GM04503 (cell line): ENCODE data around the gene IDUA.
"Not testable (repeated sequence)": the region's sequence is repeated elsewhere in the genome, so short reads cannot be mapped to it uniquely, and the experiment has no call there.

Source experiments
- DNase-seq: peaks from one replicate; pipeline ENCODE4 v3.0.0-alpha.2; 2012; ENCODE audit warnings: low read depth

Gene IDUA

DNA sequence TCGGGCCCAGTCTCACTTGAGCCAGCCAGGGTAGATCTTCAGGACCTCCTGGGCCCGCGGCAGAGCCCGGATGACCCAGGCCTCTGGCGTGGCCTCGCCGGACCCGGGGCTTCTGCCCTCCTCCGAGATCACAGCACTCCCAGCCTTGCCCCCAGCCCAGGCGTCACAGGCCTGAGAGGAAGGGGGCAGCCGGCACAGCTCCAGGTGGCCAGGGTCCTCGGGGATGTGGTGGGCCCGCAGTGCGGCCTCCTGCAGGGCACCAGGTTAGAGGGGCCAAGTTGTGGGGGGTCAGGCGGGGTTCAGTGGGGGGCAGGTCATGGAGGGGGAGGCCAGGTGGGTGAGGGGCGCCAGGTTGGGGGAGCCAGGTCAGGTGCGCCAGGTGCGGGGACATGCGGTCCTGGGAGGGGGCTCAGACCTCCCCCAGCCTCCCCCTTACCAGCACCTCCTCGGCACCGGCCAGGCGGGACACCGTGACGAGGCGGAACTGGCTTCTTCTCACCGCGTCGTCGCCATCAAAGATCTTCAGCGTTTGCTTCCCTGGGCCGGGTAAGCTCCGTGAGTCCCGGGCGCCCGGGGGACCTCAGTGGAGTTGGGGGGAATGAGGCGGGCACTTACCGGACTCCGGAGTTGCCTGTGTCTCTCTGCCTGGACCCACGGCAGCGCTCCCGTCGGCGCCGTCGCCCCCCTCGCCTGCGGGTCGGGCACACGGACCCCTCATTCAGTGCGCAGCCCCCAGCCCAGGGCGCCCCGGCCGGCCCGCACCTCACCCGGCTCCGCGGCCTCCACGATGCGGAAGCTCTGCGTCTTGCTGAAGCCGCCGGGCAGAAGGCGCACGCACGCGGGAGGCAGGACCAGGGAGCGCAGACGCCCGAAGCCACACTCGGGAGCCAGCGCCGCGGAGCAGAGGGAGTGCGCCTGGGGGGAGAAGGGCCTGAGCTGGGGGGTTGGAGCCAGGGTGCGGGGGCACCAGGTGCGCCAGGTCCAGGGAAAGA is 19.4 kb upstream of the IDUA start:
- no peak for DNase-seq

- DNase-seq = no peak
Observed at GRCh38 chr4:968221-968620, 18.6 kb upstream of the IDUA start.

DNA sequence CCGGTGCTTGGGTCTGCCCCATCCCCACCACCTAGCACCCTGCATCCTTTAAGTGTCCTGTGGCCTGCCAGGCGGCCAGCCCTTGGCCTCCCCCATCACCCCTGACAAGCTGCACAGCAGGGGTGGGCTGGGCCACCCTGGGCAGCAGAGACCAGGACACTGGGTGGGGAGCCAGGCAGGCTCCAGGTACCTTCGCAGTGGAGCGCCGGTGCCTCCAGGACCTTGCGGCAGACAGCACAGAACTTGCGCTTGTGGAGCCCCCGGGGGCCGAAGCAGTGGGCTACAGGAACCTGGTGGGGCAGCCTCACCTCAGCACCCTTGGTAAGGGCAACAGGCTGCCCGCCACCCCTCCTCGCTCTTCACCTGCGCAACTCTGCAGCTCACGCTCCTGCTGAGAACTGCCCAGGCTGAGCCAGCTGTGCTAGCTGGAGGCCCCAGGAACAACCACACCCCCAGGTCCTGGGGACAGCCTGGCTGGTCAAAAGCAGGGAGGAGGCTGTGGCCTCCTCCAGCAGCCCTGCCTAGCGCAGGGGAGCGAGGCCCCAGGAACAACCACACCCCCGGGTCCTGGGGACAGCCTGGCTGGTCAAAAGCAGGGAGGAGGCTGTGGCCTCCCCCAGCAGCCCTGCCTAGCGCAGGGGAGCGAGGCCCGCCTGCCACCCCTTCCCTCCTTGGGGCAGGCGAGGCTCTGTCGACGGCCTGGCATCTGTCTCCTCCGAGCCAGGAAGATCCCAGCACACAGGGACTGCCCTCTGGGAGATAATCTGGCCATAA is 18.0 kb upstream of the IDUA start:
- DNase-seq = no peak

DNA sequence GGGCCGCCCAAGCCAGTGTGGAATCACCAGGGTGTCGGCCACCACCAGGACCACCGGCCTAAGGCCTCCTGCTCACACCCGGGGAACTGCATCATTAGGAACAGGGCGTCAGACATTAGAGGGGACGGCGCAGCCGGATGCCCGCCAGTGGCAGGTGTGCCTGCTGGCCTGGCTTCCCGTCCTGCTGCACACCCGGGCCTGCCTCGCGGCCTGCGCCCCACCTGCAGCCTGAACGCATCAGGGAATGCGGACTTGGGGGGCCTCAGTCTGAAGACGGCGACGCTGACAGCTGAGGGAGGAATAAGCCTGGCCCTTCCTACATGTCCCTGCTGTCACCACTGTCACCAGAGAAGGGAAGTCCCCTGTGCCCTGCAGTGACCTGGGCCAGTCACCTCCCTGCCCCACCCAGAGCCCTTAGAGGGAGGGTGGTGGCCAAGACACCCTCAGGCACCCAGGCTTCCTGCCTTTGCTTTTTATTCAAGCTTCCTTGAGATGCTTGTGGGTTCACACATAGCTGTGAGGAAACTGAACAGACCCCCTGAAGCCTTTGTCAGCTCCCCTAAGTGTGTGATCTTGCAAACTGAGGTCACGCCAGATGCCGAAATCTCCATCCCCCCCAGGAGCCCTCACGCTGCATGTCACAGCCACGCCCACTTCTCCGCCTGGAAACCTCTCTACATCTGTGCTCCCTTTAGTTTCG is 16.6 kb upstream of the IDUA start:
- DNase-seq = no peak

DNA sequence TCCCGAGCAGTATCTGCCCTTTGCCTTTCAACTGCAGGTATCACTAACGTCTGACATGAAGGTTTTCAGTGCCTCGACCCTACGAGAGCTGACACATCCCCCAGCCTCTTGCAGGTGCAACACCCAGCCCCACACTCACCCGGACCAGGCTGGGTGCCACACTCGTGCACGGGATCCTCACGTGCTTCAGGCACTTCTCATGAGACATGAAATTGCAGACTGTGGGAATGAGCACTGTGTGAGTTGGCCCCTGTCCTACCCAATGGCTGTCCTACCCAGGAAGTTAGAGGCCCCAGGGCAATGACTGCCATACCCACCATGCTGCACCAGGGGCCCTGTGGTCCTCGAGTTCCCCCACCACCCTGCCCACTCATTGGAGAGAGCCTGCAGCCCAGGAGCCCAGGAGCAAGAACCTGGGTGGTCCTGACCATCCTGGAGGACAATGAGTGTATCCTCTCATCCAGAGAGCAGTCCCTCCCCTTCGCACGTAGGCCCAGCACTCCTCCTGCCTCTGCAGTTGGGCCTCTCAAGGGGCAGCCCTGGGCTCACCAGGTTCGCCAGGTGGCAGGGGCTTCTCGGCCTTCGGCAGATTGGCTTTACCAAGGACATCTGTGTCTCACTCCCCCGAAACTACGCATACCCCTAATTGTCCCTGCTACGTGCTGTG is 15.9 kb upstream of the IDUA start:
- no peak for DNase-seq

- no peak for DNase-seq
Observed at GRCh38 chr4:971666-972500, 15.0 kb upstream of the IDUA start.

- no peak for DNase-seq
Observed at GRCh38 chr4:972651-973424, 14.0 kb upstream of the IDUA start.

GRCh38 chr4:973431-974397 is 13.1 kb upstream of the IDUA start, which contains the start of gene DGKQ:
TSS of gene DGKQ (minus strand) at chr4:973569. CDS start at chr4:973482, 87 bp downstream.
- no peak for DNase-seq

- no peak for DNase-seq
Observed at GRCh38 chr4:974668-975067, 12.2 kb upstream of the IDUA start.

DNA sequence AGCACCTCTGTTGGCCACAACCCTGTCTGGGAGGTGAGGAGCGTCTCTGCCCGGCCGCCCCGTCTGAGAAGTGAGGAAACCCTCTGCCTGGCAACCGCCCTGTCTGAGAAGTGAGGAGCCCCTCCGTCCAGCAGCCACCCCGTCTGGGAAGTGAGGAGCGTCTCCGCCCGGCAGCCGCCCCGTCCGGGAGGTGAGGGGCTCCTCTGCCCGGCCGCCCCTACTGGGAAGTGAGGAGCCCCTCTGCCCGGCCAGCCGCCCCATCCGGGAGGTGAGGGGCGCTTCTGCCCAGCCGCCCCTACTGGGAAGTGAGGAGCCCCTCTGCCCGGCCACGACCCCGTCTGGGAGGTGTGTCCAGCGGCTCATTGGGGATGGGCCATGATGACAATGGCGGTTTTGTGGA is 10.8 kb upstream of the IDUA start:
- not testable (repeated sequence) for DNase-seq

DNA sequence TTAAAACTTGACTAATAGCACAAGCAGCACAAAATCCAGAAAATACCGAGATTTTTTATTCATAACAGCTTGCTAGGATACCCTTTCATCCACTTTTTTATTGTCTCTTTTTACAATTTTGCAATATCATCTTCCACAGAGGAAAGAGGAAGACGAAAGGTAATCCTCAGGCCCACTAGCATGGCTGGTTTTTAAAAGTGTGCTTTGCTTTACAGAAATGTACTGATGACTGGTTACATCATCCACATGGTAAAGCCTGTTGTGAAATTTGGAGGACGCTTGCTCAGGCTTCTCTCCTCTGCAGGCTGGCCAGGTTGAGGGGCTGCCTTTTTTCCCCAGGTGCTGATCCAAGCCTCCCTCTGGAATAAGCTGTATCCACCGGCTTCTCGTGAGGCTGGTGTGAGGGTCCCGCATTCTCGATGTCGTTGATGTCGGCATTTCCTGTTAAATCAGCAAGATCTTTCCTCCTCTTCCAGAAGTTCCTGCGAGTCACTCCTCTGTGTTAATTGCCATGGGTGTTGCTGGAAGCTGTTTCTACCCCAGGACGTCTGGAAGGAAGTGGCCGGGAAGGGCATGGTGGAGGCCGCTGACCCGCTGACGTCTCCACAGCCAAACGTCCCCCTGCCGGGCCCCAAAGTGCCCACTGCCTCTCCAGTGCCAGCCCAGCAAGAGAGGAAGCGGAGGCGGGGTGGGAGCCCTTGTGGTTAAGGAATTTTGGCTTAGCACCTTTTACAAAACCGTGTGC is 7.7 kb upstream of the IDUA start:
- DNase-seq = no peak

GRCh38 chr4:982291-982690 is 4.6 kb upstream of the IDUA start:
- DNase-seq = no peak

GRCh38 chr4:982814-983213 is 4.0 kb upstream of the IDUA start:
- DNase-seq = no peak

DNA sequence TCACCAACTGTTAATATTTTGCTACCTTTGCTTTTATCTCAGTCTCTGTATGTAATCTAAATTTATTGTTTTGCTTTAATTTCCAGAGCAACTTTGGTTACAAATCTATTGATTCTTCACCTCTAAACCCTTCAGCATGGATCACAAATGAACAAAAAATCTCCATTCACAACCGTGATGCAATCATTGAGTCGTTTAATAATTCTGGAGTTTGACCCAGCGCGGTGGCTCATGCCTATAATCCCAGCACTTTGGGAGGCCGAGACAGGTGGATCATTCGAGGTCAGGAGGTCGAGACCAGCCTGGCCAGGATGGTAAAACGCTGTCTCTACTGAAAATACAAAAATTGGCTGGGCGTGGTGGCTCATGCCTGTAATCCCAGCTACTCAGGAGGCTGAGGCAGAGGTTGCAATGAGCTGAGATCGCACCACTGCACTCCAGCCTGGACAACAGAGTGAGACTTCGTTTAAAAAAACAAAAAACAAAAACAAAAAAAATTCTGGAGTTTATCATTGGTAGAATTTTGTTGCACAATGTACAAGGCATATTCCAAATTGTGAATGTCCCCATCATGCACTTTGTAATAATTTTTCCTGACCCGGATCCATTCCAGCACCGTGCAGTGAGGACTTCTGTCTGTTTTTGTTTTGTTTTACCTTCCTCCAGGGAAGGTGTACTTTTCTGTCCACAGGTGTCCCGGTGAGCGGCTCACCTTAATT is 2.3 kb upstream of the IDUA start:
- DNase-seq = no peak

GRCh38 chr4:985123-985830 is 1.6 kb upstream of the IDUA start:
- DNase-seq = no peak

- no peak for DNase-seq
Observed at GRCh38 chr4:986428-986878, 391 bp upstream of the IDUA start.
